ENCODE measurements around the gene RNU4-1. TPM values are rescaled to one million over a fixed set of nuclear protein-coding genes. Genes with fewer than 3 reads are reported as not detected.
A peak's percentile ranks its signal among the peaks of the same experiment; 100 is the strongest.
"Not testable (repeated sequence)": the region's sequence is repeated elsewhere in the genome, so short reads cannot be mapped to it uniquely, and the experiment has no call there.

RNU4-1 gene
- total RNA-seq, 1 experiment from 2014 or later, result 1,565 TPM

GRCh38 chr12:120247183-120247582 lies 45.9 kb downstream of the RNU4-1 start:
- Histone ChIP-seq H3K4me1 (ENCODE audit: control insufficient read depth, insufficient read depth, low read length) (peaks cover 96% of the 10 kb centered on the region), H3K27ac (ENCODE audit: low read length) (peak overlapping the region; percentile 100), H3K27me3 (ENCODE audit: control insufficient read depth, insufficient read depth, low read length) (no peaks in the 10 kb centered on the region), H3K9me3 (ENCODE audit: control insufficient read depth, insufficient read depth, low read depth, low read length) (no peaks in the 10 kb centered on the region), H3K36me3 (ENCODE audit: control insufficient read depth, insufficient read depth, low read length) (no peaks in the 10 kb centered on the region; the same call in 1 of the 2 replicates), H3K4me3 (ENCODE audit: low read depth in 2 of 2, low read length in 2 of 2) (peak overlapping the region in 1 of 2 experiments; percentile 4; a peak in 1 of 4 replicates)
- TF ChIP-seq POLR2AphosphoS5 (IDR thresholded peaks at IDR 0.05; ENCODE audit: low read depth, low read length), result no peak
- TF ChIP-seq TCF7L2 (IDR thresholded peaks at IDR 0.05; ENCODE audit: low read depth, low read length), result no peak
- no peak for TF ChIP-seq SIN3A (IDR thresholded peaks at IDR 0.05; ENCODE audit: borderline replicate concordance, insufficient read depth, low read depth, low read length)
- no peak for TF ChIP-seq CTCF (IDR thresholded peaks at IDR 0.05)
- no peak for TF ChIP-seq REST (IDR thresholded peaks at IDR 0.05; ENCODE audit: insufficient read depth in 1 of 2, low read depth in 2 of 2, low read length in 1 of 2)
- DNase-seq (ENCODE audit: low read depth, low spot score) (no peak), ATAC-seq (no peak)
- BruUV-seq (replicated peaks), result TSS peak; percentile 24
- in situ Hi-C loops (cut with HindIII; ENCODE audit: low pct_unique_long_range_greater_than_20kb, low sequenced_read_pairs) (no loop called here), intact Hi-C loops (cut with micrococcal nuclease; ENCODE audit: unreplicated experiment) (no loop called here)
- ChIA-PET CTCF (interaction anchor here (2.1 kb wide), 1 partner anchor 16 kb away, joined by 12 read pairs; no protein-coding TSS in a partner anchor), POLR2A (interaction anchor here (0.6 to 0.8 kb wide), 2 partner anchors 12 to 15 kb away, joined by 3 to 4 read pairs; no protein-coding TSS in a partner anchor)

- H3K9me3 ChIP-seq (ENCODE audit: control insufficient read depth, insufficient read depth, low read depth, low read length); intact Hi-C loops (cut with micrococcal nuclease; ENCODE audit: unreplicated experiment); H3K27me3 ChIP-seq (ENCODE audit: control insufficient read depth, insufficient read depth, low read length); ATAC-seq; BruUV-seq (replicated peaks); DNase-seq (ENCODE audit: low read depth, low spot score); H3K4me3 ChIP-seq (ENCODE audit: low read depth in 2 of 2, low read length in 2 of 2); in situ Hi-C loops (cut with HindIII; ENCODE audit: low pct_unique_long_range_greater_than_20kb, low sequenced_read_pairs); H3K36me3 ChIP-seq (ENCODE audit: control insufficient read depth, insufficient read depth, low read length): not testable (repeated sequence)
- POLR2A ChIA-PET, result interaction anchor here (0.6 kb wide), 1 partner anchor 11 kb away, joined by 4 read pairs; no protein-coding TSS in a partner anchor
- CTCF ChIA-PET, result interaction anchor here (0.7 to 2.1 kb wide), 2 partner anchors 10 to 16 kb away, joined by 4 to 12 read pairs; no protein-coding TSS in a partner anchor
- peak overlapping the region; percentile 100 for H3K27ac ChIP-seq (ENCODE audit: low read length)
- peaks cover 96% of the 10 kb centered on the region for H3K4me1 ChIP-seq (ENCODE audit: control insufficient read depth, insufficient read depth, low read length)
Measured at GRCh38 chr12:120246705-120247104, 46.3 kb downstream of the RNU4-1 start.

Other genes starting within 250 kb of the RNU4-1 start
- gene RAB35, start 176.5 kb downstream of the RNU4-1 start, total RNA-seq (2021; ENCODE audit: unreplicated experiment), result 62.0 TPM
- gene GCN1, start 98.5 kb downstream of the RNU4-1 start, total RNA-seq (2021; ENCODE audit: unreplicated experiment), result 175 TPM
- gene RPLP0, start 92.1 kb downstream of the RNU4-1 start, total RNA-seq (2021; ENCODE audit: unreplicated experiment), result 2,628 TPM
- gene PXN, start 27.5 kb downstream of the RNU4-1 start, total RNA-seq (2021; ENCODE audit: unreplicated experiment), result 484 TPM
- 2,061 TPM for gene RNU4-2, start 1.3 kb downstream of the RNU4-1 start, total RNA-seq (2021; ENCODE audit: unreplicated experiment)
- 1.5 TPM for gene SIRT4, start 9.1 kb upstream of the RNU4-1 start, total RNA-seq (2021; ENCODE audit: unreplicated experiment)
- gene PLA2G1B, start 34.5 kb upstream of the RNU4-1 start, total RNA-seq (2021; ENCODE audit: unreplicated experiment), result 0.69 TPM
- 4.1 TPM for gene MSI1, start 75.9 kb upstream of the RNU4-1 start, total RNA-seq (2021; ENCODE audit: unreplicated experiment)
- 557 TPM for gene COX6A1, start 144.9 kb upstream of the RNU4-1 start, total RNA-seq (2021; ENCODE audit: unreplicated experiment)
- 23.9 TPM for gene TRIAP1, start 153.1 kb upstream of the RNU4-1 start, total RNA-seq (2021; ENCODE audit: unreplicated experiment)
- gene GATC, start 153.2 kb upstream of the RNU4-1 start, total RNA-seq (2021; ENCODE audit: unreplicated experiment), result 34.7 TPM
- 269 TPM for gene SRSF9, start 176.5 kb upstream of the RNU4-1 start, total RNA-seq (2021; ENCODE audit: unreplicated experiment)
- gene DYNLL1, start 202.9 kb upstream of the RNU4-1 start, total RNA-seq (2021; ENCODE audit: unreplicated experiment), result 482 TPM
- 42.9 TPM for gene COQ5, start 235.9 kb upstream of the RNU4-1 start, total RNA-seq (2021; ENCODE audit: unreplicated experiment)
- 177 TPM for gene RNF10, start 241.1 kb upstream of the RNU4-1 start, total RNA-seq (2021; ENCODE audit: unreplicated experiment)

Data from Panc1 (cell line).